ENCODE data around the gene POU5F1.

POU5F1 gene

GRCh38 chr6:31135710-31136109 is 34.8 kb downstream of the POU5F1 start:
- H3K27ac ChIP-seq (ENCODE audit: low read depth, low read length, severe bottlenecking): no peak overlapping the region
- 80 to 94% methylated on average over 1 to 6 of the region's 10 CpGs for WGBS, 2 experiments (ENCODE audit: insufficient coverage in 2 of 2)

GRCh38 chr6:31132806-31133205 is 37.7 kb downstream of the POU5F1 start:
- H3K36me3 ChIP-seq (ENCODE audit: control insufficient read depth, insufficient read depth, low read length): no peaks in the 10 kb centered on the region
- peaks cover 8% of the 10 kb centered on the region for H3K4me1 ChIP-seq (ENCODE audit: control insufficient read depth, insufficient read depth, low read length, poor library complexity, severe bottlenecking)
- H3K4me3 ChIP-seq (ENCODE audit: extremely low read depth, insufficient read depth, low read length, poor library complexity, severe bottlenecking): no peak overlapping the region
- no peaks in the 10 kb centered on the region for H3K9me3 ChIP-seq (ENCODE audit: control insufficient read depth, low read length)
- WGBS, 2 experiments (ENCODE audit: insufficient coverage in 2 of 2): 70 to 81% methylated on average over 3 to 5 of the region's 6 CpGs
- H3K27ac ChIP-seq (ENCODE audit: low read depth, low read length, severe bottlenecking): no peak overlapping the region

More at GRCh38 chr6:31135710-31136109, 34.8 kb downstream of the POU5F1 start:
- H3K4me1 ChIP-seq (ENCODE audit: control insufficient read depth, insufficient read depth, low read length, poor library complexity, severe bottlenecking): peaks cover 12% of the 10 kb centered on the region
- no peaks in the 10 kb centered on the region for H3K9me3 ChIP-seq (ENCODE audit: control insufficient read depth, low read length)
- no peak overlapping the region for H3K4me3 ChIP-seq (ENCODE audit: extremely low read depth, insufficient read depth, low read length, poor library complexity, severe bottlenecking)
- no peaks in the 10 kb centered on the region for H3K36me3 ChIP-seq (ENCODE audit: control insufficient read depth, insufficient read depth, low read length)

DNA sequence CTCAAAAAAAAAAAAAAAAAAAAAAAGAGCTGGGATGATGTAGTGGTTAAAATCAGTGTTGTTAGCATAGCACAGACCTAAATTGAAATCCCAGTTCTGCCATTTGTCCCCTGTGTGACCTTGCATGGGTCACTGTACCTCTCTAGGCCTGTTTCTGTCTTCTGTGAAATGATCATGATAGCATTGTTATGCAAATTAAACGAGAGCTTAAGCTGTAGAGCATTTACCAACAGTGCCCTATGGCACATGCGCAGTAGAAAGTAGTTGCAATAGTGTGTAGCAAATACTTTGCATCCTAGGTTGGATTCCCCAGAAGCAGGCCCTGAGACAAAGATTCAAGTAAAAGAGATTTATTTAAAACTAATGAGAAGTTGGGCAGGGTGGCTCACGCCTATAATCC is 38.9 kb downstream of the POU5F1 start:
- no peaks in the 10 kb centered on the region for H3K36me3 ChIP-seq (ENCODE audit: control insufficient read depth, insufficient read depth, low read length)
- H3K27ac ChIP-seq (ENCODE audit: low read depth, low read length, severe bottlenecking): no peak overlapping the region
- 86 to 90% methylated on average over 1 to 3 of the region's 3 CpGs for WGBS, 2 experiments (ENCODE audit: insufficient coverage in 2 of 2)
- H3K4me1 ChIP-seq (ENCODE audit: control insufficient read depth, insufficient read depth, low read length, poor library complexity, severe bottlenecking): peaks cover 12% of the 10 kb centered on the region
- H3K9me3 ChIP-seq (ENCODE audit: control insufficient read depth, low read length): no peaks in the 10 kb centered on the region
- H3K4me3 ChIP-seq (ENCODE audit: extremely low read depth, insufficient read depth, low read length, poor library complexity, severe bottlenecking): no peak overlapping the region

GRCh38 chr6:31130751-31131150 is 39.7 kb downstream of the POU5F1 start:
- Histone ChIP-seq H3K4me1 (ENCODE audit: control insufficient read depth, insufficient read depth, low read length, poor library complexity, severe bottlenecking) (peaks cover 12% of the 10 kb centered on the region), H3K27ac (ENCODE audit: low read depth, low read length, severe bottlenecking) (no peak overlapping the region), H3K36me3 (ENCODE audit: control insufficient read depth, insufficient read depth, low read length) (no peaks in the 10 kb centered on the region), H3K4me3 (ENCODE audit: extremely low read depth, insufficient read depth, low read length, poor library complexity, severe bottlenecking) (no peak overlapping the region), H3K9me3 (ENCODE audit: control insufficient read depth, low read length) (no peaks in the 10 kb centered on the region)
- 82 to 94% methylated on average over 1 to 2 of the region's 3 CpGs for WGBS, 2 experiments (ENCODE audit: insufficient coverage in 2 of 2)

- peaks cover 12% of the 10 kb centered on the region for H3K4me1 ChIP-seq (ENCODE audit: control insufficient read depth, insufficient read depth, low read length, poor library complexity, severe bottlenecking)
- no peaks in the 10 kb centered on the region for H3K9me3 ChIP-seq (ENCODE audit: control insufficient read depth, low read length)
- H3K4me3 ChIP-seq (ENCODE audit: extremely low read depth, insufficient read depth, low read length, poor library complexity, severe bottlenecking): no peak overlapping the region
- no peaks in the 10 kb centered on the region for H3K36me3 ChIP-seq (ENCODE audit: control insufficient read depth, insufficient read depth, low read length)
- H3K27ac ChIP-seq (ENCODE audit: low read depth, low read length, severe bottlenecking): no peak overlapping the region
- 78 to 87% methylated on average over 3 of the region's 4 CpGs for WGBS, 2 experiments (ENCODE audit: insufficient coverage in 2 of 2)
These were observed 41.4 kb downstream of the POU5F1 start for GRCh38 chr6:31129130-31129529.

DNA sequence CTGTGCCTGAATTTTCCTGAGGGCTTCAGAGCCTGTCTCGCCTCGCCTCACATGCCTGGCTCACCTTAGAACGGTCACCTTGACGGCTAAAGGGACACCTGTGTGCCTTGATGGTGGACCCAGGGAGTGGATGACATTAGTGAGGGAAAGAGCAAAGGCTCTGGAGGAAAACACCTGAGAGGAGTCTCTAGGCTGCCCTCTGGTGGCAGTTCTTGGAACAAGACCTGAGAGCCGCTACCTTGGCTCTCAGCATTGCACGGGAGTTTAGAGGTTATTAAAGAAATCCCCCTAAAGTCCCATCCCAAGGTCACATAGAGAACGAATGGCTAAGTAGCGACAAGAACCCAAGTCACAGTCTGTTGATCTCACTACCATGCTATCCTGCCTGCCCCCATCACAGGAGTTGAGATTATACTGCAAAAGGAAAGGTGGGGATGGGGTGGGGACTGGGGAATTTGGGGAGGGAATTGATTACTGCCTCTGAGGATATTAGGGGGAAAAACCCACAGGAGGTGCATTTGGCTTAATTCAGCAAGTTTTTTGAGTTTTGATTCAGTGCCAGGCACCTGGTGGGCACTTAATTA is 42.3 kb downstream of the POU5F1 start:
- WGBS, 2 experiments (ENCODE audit: insufficient coverage in 2 of 2): 16 to 27% methylated on average over 5 to 6 of the region's 8 CpGs
- Histone ChIP-seq H3K4me1 (ENCODE audit: control insufficient read depth, insufficient read depth, low read length, poor library complexity, severe bottlenecking) (peaks cover 12% of the 10 kb centered on the region), H3K4me3 (ENCODE audit: extremely low read depth, insufficient read depth, low read length, poor library complexity, severe bottlenecking) (no peak overlapping the region)

GRCh38 chr6:31126396-31127175 is 43.9 kb downstream of the POU5F1 start:
- WGBS, 2 experiments (ENCODE audit: insufficient coverage in 2 of 2): 77 to 86% methylated on average over 8 to 11 of the region's 16 CpGs
- Histone ChIP-seq H3K4me3 (ENCODE audit: extremely low read depth, insufficient read depth, low read length, poor library complexity, severe bottlenecking) (no peak overlapping the region), H3K36me3 (ENCODE audit: control insufficient read depth, insufficient read depth, low read length) (no peaks in the 10 kb centered on the region), H3K4me1 (ENCODE audit: control insufficient read depth, insufficient read depth, low read length, poor library complexity, severe bottlenecking) (peaks cover 4% of the 10 kb centered on the region), H3K27ac (ENCODE audit: low read depth, low read length, severe bottlenecking) (no peak overlapping the region), H3K9me3 (ENCODE audit: control insufficient read depth, low read length) (no peaks in the 10 kb centered on the region)

More for the DNA sequence above, 42.3 kb downstream of the POU5F1 start:
- Histone ChIP-seq H3K27ac (ENCODE audit: low read depth, low read length, severe bottlenecking) (no peak overlapping the region), H3K36me3 (ENCODE audit: control insufficient read depth, insufficient read depth, low read length) (no peaks in the 10 kb centered on the region), H3K9me3 (ENCODE audit: control insufficient read depth, low read length) (no peaks in the 10 kb centered on the region)

DNA sequence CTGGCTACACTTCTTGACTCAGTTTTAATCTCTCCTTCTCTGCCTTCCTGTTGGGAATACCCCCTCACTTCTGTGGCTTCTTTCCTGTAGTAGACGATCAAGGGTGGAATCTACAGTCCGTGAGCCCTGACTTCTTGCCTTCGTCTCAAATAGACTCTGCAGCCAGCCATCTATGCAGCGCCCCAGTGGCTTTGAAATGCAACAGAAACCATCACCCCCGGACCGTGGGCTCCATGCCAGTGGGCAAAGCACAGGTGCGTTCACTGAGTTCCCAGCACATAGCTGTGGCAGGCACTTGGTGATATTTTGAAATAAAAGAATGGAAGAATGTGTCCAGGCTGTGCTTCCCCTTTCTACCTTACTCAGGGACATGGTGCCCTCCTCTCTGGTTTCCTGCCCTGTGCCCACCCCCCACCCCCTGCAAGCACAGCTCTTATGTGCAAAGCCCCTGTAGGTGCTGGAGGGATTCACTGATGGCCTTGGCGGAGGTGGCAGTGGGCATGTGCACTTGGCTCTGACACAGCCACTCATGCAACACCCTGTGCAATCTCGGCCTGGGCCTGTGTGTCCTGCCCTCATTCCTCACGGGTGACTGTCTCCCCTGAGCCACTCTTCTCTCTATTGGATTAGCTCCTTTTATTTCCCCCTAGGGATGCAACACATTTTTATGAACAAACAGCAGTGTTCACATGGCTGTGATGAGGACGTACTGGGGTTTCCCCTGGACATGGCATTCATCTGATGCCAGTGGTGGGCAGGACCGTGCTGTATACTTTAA is 44.7 kb downstream of the POU5F1 start:
- no peak overlapping the region for H3K27ac ChIP-seq (ENCODE audit: low read depth, low read length, severe bottlenecking)
- 94% methylated on average over 12 of the region's 12 CpGs for WGBS, 2 experiments (ENCODE audit: insufficient coverage in 2 of 2)

GRCh38 chr6:31125162-31125561 is 45.3 kb downstream of the POU5F1 start:
- WGBS, 2 experiments (ENCODE audit: insufficient coverage in 2 of 2): 69 to 70% methylated on average over 4 to 7 of the region's 8 CpGs
- Histone ChIP-seq H3K4me1 (ENCODE audit: control insufficient read depth, insufficient read depth, low read length, poor library complexity, severe bottlenecking) (peaks cover 4% of the 10 kb centered on the region), H3K36me3 (ENCODE audit: control insufficient read depth, insufficient read depth, low read length) (no peaks in the 10 kb centered on the region), H3K27ac (ENCODE audit: low read depth, low read length, severe bottlenecking) (no peak overlapping the region), H3K4me3 (ENCODE audit: extremely low read depth, insufficient read depth, low read length, poor library complexity, severe bottlenecking) (no peak overlapping the region), H3K9me3 (ENCODE audit: control insufficient read depth, low read length) (no peaks in the 10 kb centered on the region)

More for the DNA sequence above, 44.7 kb downstream of the POU5F1 start:
- no peak overlapping the region for H3K4me3 ChIP-seq (ENCODE audit: extremely low read depth, insufficient read depth, low read length, poor library complexity, severe bottlenecking)
- peaks cover 4% of the 10 kb centered on the region for H3K4me1 ChIP-seq (ENCODE audit: control insufficient read depth, insufficient read depth, low read length, poor library complexity, severe bottlenecking)
- no peaks in the 10 kb centered on the region for H3K36me3 ChIP-seq (ENCODE audit: control insufficient read depth, insufficient read depth, low read length)
- no peaks in the 10 kb centered on the region for H3K9me3 ChIP-seq (ENCODE audit: control insufficient read depth, low read length)

DNA sequence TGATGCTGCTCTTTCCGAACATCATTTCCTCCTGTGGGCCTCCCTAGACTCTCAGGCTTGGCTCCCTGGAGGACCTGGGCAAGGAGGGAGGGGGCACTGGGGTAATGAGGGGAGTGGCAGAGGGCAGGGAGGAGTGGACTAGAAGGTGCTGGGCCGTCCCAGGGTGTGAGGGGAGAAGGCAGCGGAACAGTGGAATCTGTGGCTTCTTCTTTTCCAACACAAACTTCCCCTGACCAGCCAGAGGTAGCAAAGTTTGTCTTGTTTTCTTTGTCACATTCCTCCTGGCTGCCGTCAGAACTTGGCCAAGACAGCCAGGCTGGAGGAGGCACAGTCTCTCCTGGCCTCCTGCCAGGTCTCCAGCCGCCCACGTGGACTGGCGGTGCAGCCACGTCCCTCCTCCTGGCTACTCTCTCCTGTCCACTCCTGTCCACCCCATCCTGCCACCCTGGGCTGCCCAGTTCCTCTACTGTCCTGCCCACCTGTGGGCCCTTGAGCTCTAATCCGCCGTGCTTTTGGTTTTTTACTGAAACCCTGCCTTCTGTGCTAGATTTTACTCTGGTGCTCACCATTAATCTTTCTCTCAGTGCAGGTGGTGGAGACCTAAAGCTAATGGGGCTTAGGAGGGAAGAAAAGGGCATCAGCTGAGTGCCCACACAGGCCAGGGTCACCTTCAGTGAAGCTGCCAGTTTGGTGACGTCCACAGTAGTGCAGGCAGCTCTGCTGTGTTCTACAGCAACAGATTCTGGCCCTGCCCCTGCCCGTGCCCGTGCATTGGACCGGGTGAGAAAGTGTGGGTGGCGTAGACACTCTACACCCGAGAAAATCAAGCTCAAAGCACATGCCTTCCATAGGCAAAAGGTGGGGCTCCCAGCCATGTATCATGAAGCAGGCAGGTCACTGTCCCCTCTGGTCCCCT is 47.4 kb downstream of the POU5F1 start:
- H3K4me3 ChIP-seq (ENCODE audit: extremely low read depth, insufficient read depth, low read length, poor library complexity, severe bottlenecking): no peak overlapping the region

More for the DNA sequence above, 47.4 kb downstream of the POU5F1 start:
- Histone ChIP-seq H3K4me1 (ENCODE audit: control insufficient read depth, insufficient read depth, low read length, poor library complexity, severe bottlenecking) (peaks cover 4% of the 10 kb centered on the region), H3K36me3 (ENCODE audit: control insufficient read depth, insufficient read depth, low read length) (no peaks in the 10 kb centered on the region), H3K9me3 (ENCODE audit: control insufficient read depth, low read length) (no peaks in the 10 kb centered on the region), H3K27ac (ENCODE audit: low read depth, low read length, severe bottlenecking) (no peak overlapping the region)
- WGBS, 2 experiments (ENCODE audit: insufficient coverage in 2 of 2): 87 to 92% methylated on average over 13 to 14 of the region's 16 CpGs

Data from mesodermal cell (in vitro differentiated cells).